MM.1S (cell line): ENCODE measurements around the gene PLXNA2.

ENCODE experiments used
- DNase-seq: peaks from one replicate; pipeline ENCODE4 v3.0.0-alpha.2; 2015
- H2AFZ ChIP-seq: fragments of 300-600 bp; sonication (generic); 2 replicates; pipeline ENCODE4 v1.6.0; 2016; ENCODE audit warnings: antibody characterized with exemption, low read length
- H3F3A ChIP-seq: fragments of 300-600 bp; sonication (generic); 2 replicates; pipeline ENCODE4 v1.6.1; 2016; ENCODE audit warnings: mild to moderate bottlenecking, antibody characterized with exemption, low read length, moderate library complexity, mixed read lengths; ENCODE audit not compliant: insufficient read depth
- H3K27ac ChIP-seq: fragments of 300-600 bp; sonication (generic); 2 replicates; pipeline ENCODE4 v1.5.1; 2016; ENCODE audit warnings: mild to moderate bottlenecking, low read length
- H3K27me3 ChIP-seq: fragments of 300-600 bp; sonication (generic); replicated peaks from 2 replicates; pipeline ENCODE4 v1.6.0; 2016; ENCODE audit warnings: low read length; ENCODE audit not compliant: insufficient read depth
- H3K36me3 ChIP-seq: fragments of 300-600 bp; sonication (generic); replicated peaks from 2 replicates; pipeline ENCODE4 v1.6.1; 2016; ENCODE audit warnings: mild to moderate bottlenecking, low read length, mixed read lengths; ENCODE audit not compliant: insufficient read depth
- H3K4me1 ChIP-seq: fragments of 300-600 bp; sonication (generic); 2 replicates; pipeline ENCODE4 v1.6.1; 2016; ENCODE audit warnings: low read length, mixed read lengths
- H3K4me2 ChIP-seq: fragments of 300-600 bp; sonication (generic); 2 replicates; pipeline ENCODE4 v1.6.0; 2016; ENCODE audit warnings: low read depth, low read length
- H3K4me3 ChIP-seq: fragments of 300-600 bp; sonication (generic); 2 replicates; pipeline ENCODE4 v1.5.1; 2016; ENCODE audit warnings: low read length, mixed read lengths
- H3K79me2 ChIP-seq: fragments of 300-600 bp; sonication (generic); 2 replicates; pipeline ENCODE4 v1.6.1; 2016; ENCODE audit warnings: mixed run types, low read length, mixed read lengths
- H3K9ac ChIP-seq: fragments of 300-600 bp; sonication (generic); 2 replicates; pipeline ENCODE4 v1.6.1; 2016; ENCODE audit warnings: low read length, mixed read lengths
- H3K9me2 ChIP-seq: fragments of 300-600 bp; sonication (generic); replicated peaks from 2 replicates; pipeline ENCODE4 v1.6.1; 2016; ENCODE audit warnings: mild to moderate bottlenecking, low read length, mixed read lengths; ENCODE audit not compliant: insufficient read depth
- H3K9me3 ChIP-seq: fragments of 300-600 bp; sonication (generic); replicated peaks from 2 replicates; pipeline ENCODE4 v1.6.1; 2016; ENCODE audit warnings: mild to moderate bottlenecking, low read length, mixed read lengths; ENCODE audit not compliant: insufficient read depth
- H4K20me1 ChIP-seq: fragments of 300-600 bp; sonication (generic); 2 replicates; pipeline ENCODE4 v1.6.1; 2016; ENCODE audit warnings: mild to moderate bottlenecking, low read length, moderate library complexity, mixed read lengths; ENCODE audit not compliant: insufficient read depth
- EZH2 ChIP-seq: fragments of 300-600 bp; sonication (generic); optimal IDR thresholded peaks from 2 replicates; pipeline ENCODE3; 2017; ENCODE audit warnings: low read depth, mild to moderate bottlenecking, antibody characterized with exemption, low read length, mixed read lengths
- EZH2phosphoT487 ChIP-seq: fragments of 300-600 bp; sonication (generic); IDR thresholded peaks from 2 replicates; pipeline ENCODE4 v1.6.1; 2018; ENCODE audit warnings: antibody characterized with exemption, low read length
- TF ChIP-seq, protein P1 (sequence below): fragments of 300-600 bp; sonication (generic); IDR thresholded peaks from 2 replicates; pipeline ENCODE4 v1.5.1; 2016; ENCODE audit warnings: antibody characterized with exemption, low read length, mixed read lengths

The PLXNA2 gene

DNA sequence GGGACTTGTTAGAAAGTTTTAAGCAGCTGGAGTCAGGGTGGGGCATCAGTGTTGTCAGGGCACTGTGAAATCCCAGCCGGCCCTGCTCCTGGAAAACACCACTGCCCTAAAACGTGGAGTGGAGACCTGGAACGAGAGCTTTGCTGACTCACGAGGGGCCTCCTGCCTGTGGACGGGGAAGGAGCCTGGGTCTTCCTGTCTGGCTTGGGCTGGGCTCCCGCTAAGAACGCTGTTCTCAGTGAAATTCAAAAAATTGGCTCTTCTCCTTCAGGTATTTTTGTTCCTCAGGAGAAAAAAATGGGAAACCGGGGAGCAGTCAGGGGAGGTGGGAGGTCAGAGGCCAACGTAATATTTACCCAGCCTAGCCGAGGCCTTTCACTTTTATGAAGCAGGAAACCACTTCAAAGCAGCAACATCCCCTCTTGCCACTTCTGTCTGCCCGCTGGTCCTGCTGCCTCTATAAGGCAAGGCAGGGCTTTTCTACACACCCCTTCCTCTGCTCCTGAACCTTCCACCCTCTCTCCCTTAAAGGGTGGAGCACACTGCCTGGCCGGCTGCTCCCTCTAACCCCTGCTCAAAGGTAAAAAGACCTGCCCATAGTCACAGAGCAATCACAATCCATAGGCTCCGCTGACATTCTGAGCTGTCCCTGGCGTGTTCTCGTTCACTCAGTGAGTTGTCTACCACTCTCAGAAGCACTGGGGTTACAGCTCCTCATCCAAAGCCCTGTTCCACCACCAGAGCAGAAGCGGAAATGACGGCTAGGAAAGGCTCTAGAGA, 8.0 kb downstream of the PLXNA2 start:
- 0 out of 2 replicates have a peak, but pooled peaks cover 5% of the 10 kb centered on the region for H3F3A ChIP-seq
- H3K4me3 ChIP-seq, result no peak overlapping the region
- no peak overlapping the region for H3K27ac ChIP-seq
- H4K20me1 ChIP-seq, result no peaks in the 10 kb centered on the region
- H3K27me3 ChIP-seq, result no peaks in the 10 kb centered on the region
- H3K36me3 ChIP-seq, result no peaks in the 10 kb centered on the region
- no peak overlapping the region for H2AFZ ChIP-seq
- H3K4me1 ChIP-seq, result peaks cover 5% of the 10 kb centered on the region; the same call in 1 of the 2 replicates
- H3K9me3 ChIP-seq, result no peaks in the 10 kb centered on the region
- no peaks in the 10 kb centered on the region for H3K79me2 ChIP-seq
- TF ChIP-seq EZH2, result no peak
- TF ChIP-seq EZH2phosphoT487, result no peak
- TF ChIP-seq, protein P1, sequence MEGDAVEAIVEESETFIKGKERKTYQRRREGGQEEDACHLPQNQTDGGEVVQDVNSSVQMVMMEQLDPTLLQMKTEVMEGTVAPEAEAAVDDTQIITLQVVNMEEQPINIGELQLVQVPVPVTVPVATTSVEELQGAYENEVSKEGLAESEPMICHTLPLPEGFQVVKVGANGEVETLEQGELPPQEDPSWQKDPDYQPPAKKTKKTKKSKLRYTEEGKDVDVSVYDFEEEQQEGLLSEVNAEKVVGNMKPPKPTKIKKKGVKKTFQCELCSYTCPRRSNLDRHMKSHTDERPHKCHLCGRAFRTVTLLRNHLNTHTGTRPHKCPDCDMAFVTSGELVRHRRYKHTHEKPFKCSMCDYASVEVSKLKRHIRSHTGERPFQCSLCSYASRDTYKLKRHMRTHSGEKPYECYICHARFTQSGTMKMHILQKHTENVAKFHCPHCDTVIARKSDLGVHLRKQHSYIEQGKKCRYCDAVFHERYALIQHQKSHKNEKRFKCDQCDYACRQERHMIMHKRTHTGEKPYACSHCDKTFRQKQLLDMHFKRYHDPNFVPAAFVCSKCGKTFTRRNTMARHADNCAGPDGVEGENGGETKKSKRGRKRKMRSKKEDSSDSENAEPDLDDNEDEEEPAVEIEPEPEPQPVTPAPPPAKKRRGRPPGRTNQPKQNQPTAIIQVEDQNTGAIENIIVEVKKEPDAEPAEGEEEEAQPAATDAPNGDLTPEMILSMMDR, result no peak
- H3K9me2 ChIP-seq, result no peaks in the 10 kb centered on the region
- no peak overlapping the region for H3K9ac ChIP-seq
- no peak overlapping the region for H3K4me2 ChIP-seq
- no peak for DNase-seq

DNA sequence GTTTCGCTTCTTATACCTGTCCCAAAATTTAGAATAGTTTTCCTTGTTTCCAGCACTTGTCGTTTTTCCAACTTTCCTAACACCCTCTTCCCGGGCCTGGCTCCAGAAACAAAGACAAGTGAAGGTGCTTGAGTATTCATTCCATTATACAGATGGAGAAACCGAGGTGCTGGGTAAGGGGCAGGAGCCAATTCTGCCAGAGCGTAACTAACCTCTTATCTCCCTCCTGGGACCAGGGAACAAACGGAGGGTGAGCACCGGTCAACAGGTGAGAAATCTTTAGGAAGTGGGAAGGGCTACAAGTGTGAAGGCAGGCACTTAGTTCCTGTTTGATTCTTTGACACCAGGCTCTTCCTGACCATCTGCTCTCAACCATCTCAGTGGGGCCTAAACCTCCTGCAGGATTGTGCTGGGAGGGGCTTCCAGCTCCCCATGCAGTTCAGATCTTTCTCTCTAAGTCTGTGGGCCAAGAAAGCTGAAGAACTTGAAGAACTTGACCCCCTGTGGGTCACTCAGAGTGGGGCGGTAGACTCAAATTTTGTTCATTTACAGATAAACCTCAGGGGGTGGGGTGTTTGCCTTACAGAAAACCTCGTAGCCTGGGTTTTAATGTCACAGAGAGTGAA, 8.7 kb downstream of the PLXNA2 start:
- no peak overlapping the region for H3K27ac ChIP-seq
- H3K4me3 ChIP-seq, result no peak overlapping the region
- 0 out of 2 replicates have a peak, but pooled peaks cover 5% of the 10 kb centered on the region for H3F3A ChIP-seq
- no peak overlapping the region for H3K9ac ChIP-seq
- no peaks in the 10 kb centered on the region for H3K9me3 ChIP-seq
- no peak for DNase-seq
- TF ChIP-seq, protein P1, result no peak
- TF ChIP-seq EZH2phosphoT487 (no peak), EZH2 (no peak)
- no peak overlapping the region for H3K4me2 ChIP-seq
- H3K9me2 ChIP-seq, result no peaks in the 10 kb centered on the region
- H3K4me1 ChIP-seq, result peaks cover 5% of the 10 kb centered on the region; the same call in 1 of the 2 replicates
- H4K20me1 ChIP-seq, result no peaks in the 10 kb centered on the region
- H2AFZ ChIP-seq, result no peak overlapping the region
- H3K36me3 ChIP-seq, result no peaks in the 10 kb centered on the region
- H3K79me2 ChIP-seq, result no peaks in the 10 kb centered on the region
- no peaks in the 10 kb centered on the region for H3K27me3 ChIP-seq

DNA sequence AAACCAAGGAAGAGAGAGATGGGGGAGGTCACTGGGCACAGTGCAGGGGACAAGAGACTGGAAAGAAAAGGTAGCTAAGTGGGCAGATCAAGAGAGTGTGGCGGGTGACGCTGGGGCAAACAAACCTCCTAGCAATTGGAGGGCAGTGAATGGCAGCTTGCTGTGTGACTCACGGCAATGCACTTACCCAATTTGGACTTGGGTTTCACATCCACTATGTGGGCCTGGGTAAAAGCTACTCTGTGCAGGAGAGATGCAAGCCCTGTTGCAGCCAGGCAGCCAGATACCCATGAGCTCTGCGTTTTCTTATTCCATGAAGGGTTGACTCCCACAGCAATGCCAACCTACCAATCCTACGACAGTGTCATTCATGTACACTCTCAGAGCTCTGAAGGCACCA, 9.5 kb downstream of the PLXNA2 start:
- peaks cover 5% of the 10 kb centered on the region; the same call in 1 of the 2 replicates for H3K4me1 ChIP-seq
- no peak for DNase-seq
- TF ChIP-seq EZH2 (no peak), EZH2phosphoT487 (no peak)
- TF ChIP-seq, protein P1, result no peak

More for the DNA sequence above, 9.5 kb downstream of the PLXNA2 start:
- H3K27ac ChIP-seq, result no peak overlapping the region
- H3K79me2 ChIP-seq, result no peaks in the 10 kb centered on the region
- H3K9ac ChIP-seq, result no peak overlapping the region
- no peaks in the 10 kb centered on the region for H4K20me1 ChIP-seq
- no peaks in the 10 kb centered on the region for H3K36me3 ChIP-seq
- no peaks in the 10 kb centered on the region for H3K9me3 ChIP-seq
- 0 out of 2 replicates have a peak, but pooled peaks cover 5% of the 10 kb centered on the region for H3F3A ChIP-seq
- no peaks in the 10 kb centered on the region for H3K27me3 ChIP-seq
- H3K4me2 ChIP-seq, result no peak overlapping the region
- no peak overlapping the region for H3K4me3 ChIP-seq
- no peak overlapping the region for H2AFZ ChIP-seq
- no peaks in the 10 kb centered on the region for H3K9me2 ChIP-seq
